ENCODE measurements around the gene FOXQ1.
A peak's percentile ranks its signal among the peaks of the same experiment; 100 is the strongest.

The FOXQ1 gene

DNA sequence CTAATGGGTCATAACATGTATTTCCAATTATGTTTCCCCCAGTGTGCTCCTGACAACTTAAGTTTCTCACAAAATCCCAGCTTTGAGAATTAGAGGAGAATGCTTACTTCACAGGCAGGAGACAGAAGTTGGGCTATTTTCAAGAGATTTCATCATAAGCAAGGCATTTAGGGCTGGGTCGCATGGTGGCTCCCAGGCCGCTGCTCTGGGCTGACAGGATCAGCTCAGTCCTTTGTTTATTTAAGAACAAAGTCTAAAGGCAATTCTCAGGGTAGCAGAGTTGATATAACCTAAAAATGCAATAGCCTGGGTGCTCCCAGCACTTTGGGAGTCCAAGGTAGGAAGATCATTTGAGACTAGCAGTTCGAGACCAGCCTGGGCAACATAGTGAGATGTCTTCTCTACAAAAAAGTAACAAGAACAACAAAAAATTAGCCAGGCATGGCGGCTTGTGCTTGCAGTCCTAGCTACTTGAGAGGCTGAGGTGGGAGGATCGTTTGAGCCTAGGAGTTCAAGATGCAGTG lies 10.9 kb downstream of the FOXQ1 start:
- Histone ChIP-seq H3K27ac (ENCODE audit: low read depth, low read length) (no peak overlapping the region), H2AFZ (ENCODE audit: low read length, unreplicated experiment) (no peak overlapping the region), H3K79me2 (ENCODE audit: control insufficient read depth, insufficient read depth, low read length, unreplicated experiment) (no peaks in the 10 kb centered on the region), H3K36me3 (ENCODE audit: insufficient read depth, low read length) (no peaks in the 10 kb centered on the region), H3K4me3 (ENCODE audit: low read depth, low read length) (no peak overlapping the region), H3K4me1 (ENCODE audit: control insufficient read depth, insufficient read depth, low read length, unreplicated experiment) (peaks cover 18% of the 10 kb centered on the region), H3K27me3 (ENCODE audit: insufficient read depth, low read length) (no peaks in the 10 kb centered on the region)

DNA sequence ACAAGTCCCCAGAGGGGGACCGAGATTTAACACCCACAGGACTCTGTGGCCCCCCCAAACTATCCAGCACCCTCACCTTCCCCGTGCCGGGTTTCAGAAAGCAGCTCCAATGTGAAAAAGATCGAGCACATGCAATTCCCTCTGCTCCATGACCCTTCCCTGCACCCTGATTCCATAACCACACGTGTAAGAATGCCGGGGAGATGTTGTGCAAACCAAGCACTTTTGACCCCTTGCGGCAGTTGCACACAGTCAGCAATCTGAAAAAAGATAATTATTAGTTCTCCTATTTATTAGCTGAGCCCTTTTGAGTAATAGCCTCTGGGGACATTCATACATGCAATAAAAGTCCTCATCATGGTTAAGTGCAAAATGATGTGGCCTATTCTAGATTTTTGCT lies 13.0 kb downstream of the FOXQ1 start:
- Histone ChIP-seq H3K27me3 (ENCODE audit: insufficient read depth, low read length) (no peaks in the 10 kb centered on the region), H2AFZ (ENCODE audit: low read length, unreplicated experiment) (no peak overlapping the region), H3K4me1 (ENCODE audit: control insufficient read depth, insufficient read depth, low read length, unreplicated experiment) (peaks cover 18% of the 10 kb centered on the region), H3K79me2 (ENCODE audit: control insufficient read depth, insufficient read depth, low read length, unreplicated experiment) (no peaks in the 10 kb centered on the region), H3K4me3 (ENCODE audit: low read depth, low read length) (no peak overlapping the region), H3K36me3 (ENCODE audit: insufficient read depth, low read length) (no peaks in the 10 kb centered on the region), H3K27ac (ENCODE audit: low read depth, low read length) (peak overlapping the region; percentile 71)

GRCh38 chr6:1325461-1326309 lies 13.8 kb downstream of the FOXQ1 start:
- H3K27ac ChIP-seq (ENCODE audit: low read depth, low read length): peak overlapping the region; percentile 71
- H3K36me3 ChIP-seq (ENCODE audit: insufficient read depth, low read length): no peaks in the 10 kb centered on the region
- H3K79me2 ChIP-seq (ENCODE audit: control insufficient read depth, insufficient read depth, low read length, unreplicated experiment): no peaks in the 10 kb centered on the region
- no peak overlapping the region for H2AFZ ChIP-seq (ENCODE audit: low read length, unreplicated experiment)
- no peak overlapping the region for H3K4me3 ChIP-seq (ENCODE audit: low read depth, low read length)
- H3K27me3 ChIP-seq (ENCODE audit: insufficient read depth, low read length): no peaks in the 10 kb centered on the region
- H3K4me1 ChIP-seq (ENCODE audit: control insufficient read depth, insufficient read depth, low read length, unreplicated experiment): peaks cover 18% of the 10 kb centered on the region

DNA sequence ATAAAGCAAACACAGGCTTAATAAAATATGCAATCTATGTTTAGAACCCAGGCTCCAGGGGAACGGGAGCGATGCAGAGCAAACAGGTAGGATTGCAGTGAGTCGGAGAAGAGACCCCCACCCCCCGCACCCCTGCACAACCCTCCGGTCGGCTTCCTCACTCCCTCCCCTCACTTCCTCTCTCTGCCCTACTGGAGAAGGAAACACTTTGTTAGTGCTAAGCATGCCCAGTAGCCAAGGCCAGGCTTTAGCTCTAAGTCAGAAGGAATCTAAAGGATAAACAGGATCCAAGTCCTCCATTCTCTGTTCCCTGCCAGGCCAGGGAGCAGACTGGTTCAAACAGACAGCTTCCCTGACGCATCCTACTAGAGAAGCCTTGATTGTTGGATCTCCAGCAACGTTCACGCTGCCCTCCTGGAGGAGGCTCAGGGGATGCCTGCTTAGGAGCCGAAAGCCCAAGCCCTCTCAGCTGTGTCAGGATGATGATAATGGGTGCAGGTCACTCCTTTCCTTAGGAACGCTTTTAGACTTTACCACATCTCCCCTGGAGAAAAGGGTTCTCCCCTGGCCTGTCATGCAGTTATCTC lies 14.7 kb downstream of the FOXQ1 start:
- H3K4me1 ChIP-seq (ENCODE audit: control insufficient read depth, insufficient read depth, low read length, unreplicated experiment): peaks cover 18% of the 10 kb centered on the region
- H3K27me3 ChIP-seq (ENCODE audit: insufficient read depth, low read length): no peaks in the 10 kb centered on the region
- H3K79me2 ChIP-seq (ENCODE audit: control insufficient read depth, insufficient read depth, low read length, unreplicated experiment): no peaks in the 10 kb centered on the region
- H3K27ac ChIP-seq (ENCODE audit: low read depth, low read length): no peak overlapping the region
- H2AFZ ChIP-seq (ENCODE audit: low read length, unreplicated experiment): no peak overlapping the region
- H3K36me3 ChIP-seq (ENCODE audit: insufficient read depth, low read length): no peaks in the 10 kb centered on the region
- no peak overlapping the region for H3K4me3 ChIP-seq (ENCODE audit: low read depth, low read length)

GRCh38 chr6:1327630-1328029 lies 15.7 kb downstream of the FOXQ1 start:
- H3K27me3 ChIP-seq (ENCODE audit: insufficient read depth, low read length): no peaks in the 10 kb centered on the region
- no peak overlapping the region for H3K4me3 ChIP-seq (ENCODE audit: low read depth, low read length)
- H3K4me1 ChIP-seq (ENCODE audit: control insufficient read depth, insufficient read depth, low read length, unreplicated experiment): peaks cover 18% of the 10 kb centered on the region
- no peak overlapping the region for H3K27ac ChIP-seq (ENCODE audit: low read depth, low read length)
- no peaks in the 10 kb centered on the region for H3K36me3 ChIP-seq (ENCODE audit: insufficient read depth, low read length)
- no peak overlapping the region for H2AFZ ChIP-seq (ENCODE audit: low read length, unreplicated experiment)
- H3K79me2 ChIP-seq (ENCODE audit: control insufficient read depth, insufficient read depth, low read length, unreplicated experiment): no peaks in the 10 kb centered on the region

GRCh38 chr6:1328129-1328800 lies 16.4 kb downstream of the FOXQ1 start:
- Histone ChIP-seq H3K79me2 (ENCODE audit: control insufficient read depth, insufficient read depth, low read length, unreplicated experiment) (no peaks in the 10 kb centered on the region), H3K36me3 (ENCODE audit: insufficient read depth, low read length) (no peaks in the 10 kb centered on the region), H3K4me1 (ENCODE audit: control insufficient read depth, insufficient read depth, low read length, unreplicated experiment) (peaks cover 18% of the 10 kb centered on the region), H3K27me3 (ENCODE audit: insufficient read depth, low read length) (no peaks in the 10 kb centered on the region), H3K27ac (ENCODE audit: low read depth, low read length) (no peak overlapping the region), H3K4me3 (ENCODE audit: low read depth, low read length) (no peak overlapping the region), H2AFZ (ENCODE audit: low read length, unreplicated experiment) (no peak overlapping the region)

GRCh38 chr6:1329708-1330107 lies 17.8 kb downstream of the FOXQ1 start:
- H3K4me1 ChIP-seq (ENCODE audit: control insufficient read depth, insufficient read depth, low read length, unreplicated experiment): peaks cover 14% of the 10 kb centered on the region

DNA sequence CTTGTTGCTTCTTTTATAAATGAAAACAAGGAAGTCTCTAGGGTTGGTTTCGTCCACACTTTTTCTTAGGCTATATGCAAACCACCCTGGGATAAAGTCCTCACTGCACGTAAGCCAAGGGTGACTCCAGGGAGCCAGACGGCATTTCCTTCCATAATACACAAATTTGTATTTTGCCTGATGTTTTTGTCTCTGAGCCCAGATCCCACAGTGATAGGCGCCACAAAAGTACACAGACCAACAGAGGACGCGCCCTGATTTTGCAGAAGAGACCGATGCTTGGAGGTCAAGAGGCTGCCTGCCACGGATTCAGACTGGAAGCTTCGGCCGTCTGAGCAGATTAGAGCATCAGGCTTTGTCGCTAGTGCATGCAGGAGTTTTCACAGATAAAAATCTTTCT lies 22.8 kb downstream of the FOXQ1 start:
- no peak overlapping the region for H2AFZ ChIP-seq (ENCODE audit: low read length, unreplicated experiment)
- H3K27ac ChIP-seq (ENCODE audit: low read depth, low read length): no peak overlapping the region
- H3K4me1 ChIP-seq (ENCODE audit: control insufficient read depth, insufficient read depth, low read length, unreplicated experiment): peaks cover 4% of the 10 kb centered on the region
- H3K36me3 ChIP-seq (ENCODE audit: insufficient read depth, low read length): no peaks in the 10 kb centered on the region
- H3K27me3 ChIP-seq (ENCODE audit: insufficient read depth, low read length): no peaks in the 10 kb centered on the region
- H3K4me3 ChIP-seq (ENCODE audit: low read depth, low read length): no peak overlapping the region
- no peaks in the 10 kb centered on the region for H3K79me2 ChIP-seq (ENCODE audit: control insufficient read depth, insufficient read depth, low read length, unreplicated experiment)

More at GRCh38 chr6:1329708-1330107, 17.8 kb downstream of the FOXQ1 start:
- no peak overlapping the region for H3K27ac ChIP-seq (ENCODE audit: low read depth, low read length)
- H3K27me3 ChIP-seq (ENCODE audit: insufficient read depth, low read length): no peaks in the 10 kb centered on the region
- H2AFZ ChIP-seq (ENCODE audit: low read length, unreplicated experiment): no peak overlapping the region
- H3K36me3 ChIP-seq (ENCODE audit: insufficient read depth, low read length): no peaks in the 10 kb centered on the region
- no peaks in the 10 kb centered on the region for H3K79me2 ChIP-seq (ENCODE audit: control insufficient read depth, insufficient read depth, low read length, unreplicated experiment)
- no peak overlapping the region for H3K4me3 ChIP-seq (ENCODE audit: low read depth, low read length)

DNA sequence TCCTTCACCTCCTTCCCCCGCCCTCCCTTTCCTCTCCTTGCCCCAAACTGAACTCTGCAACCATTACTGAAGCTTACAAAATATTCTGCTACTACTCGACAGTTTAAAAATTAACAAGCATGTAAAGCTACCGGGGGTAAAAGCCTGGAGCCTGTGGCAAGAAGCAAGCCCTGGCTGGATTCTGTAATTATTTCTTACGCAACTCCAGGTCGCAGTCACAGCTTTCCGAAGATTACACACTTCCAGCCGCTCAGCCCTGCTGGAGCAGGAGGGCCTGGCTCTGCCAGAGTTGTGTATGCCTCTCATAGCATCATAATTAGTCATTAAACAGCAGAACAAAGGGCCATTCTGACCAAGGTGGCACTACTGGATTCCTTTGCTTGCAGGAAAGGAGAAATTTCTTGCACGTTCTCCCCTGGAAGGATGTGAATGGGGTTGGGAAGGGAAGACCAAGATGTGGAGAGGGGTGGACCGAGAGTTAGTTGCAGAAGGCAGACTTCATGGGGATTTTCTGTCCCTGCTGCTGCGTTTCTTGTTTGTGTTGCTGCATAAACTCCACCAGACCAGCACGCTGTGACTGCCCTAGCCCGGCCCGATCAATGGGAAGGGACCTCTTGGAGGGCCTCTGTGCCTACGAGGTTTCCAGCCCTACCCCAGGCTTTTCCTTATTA lies 23.6 kb downstream of the FOXQ1 start:
- Histone ChIP-seq H3K79me2 (ENCODE audit: control insufficient read depth, insufficient read depth, low read length, unreplicated experiment) (no peaks in the 10 kb centered on the region), H3K36me3 (ENCODE audit: insufficient read depth, low read length) (no peaks in the 10 kb centered on the region), H3K27me3 (ENCODE audit: insufficient read depth, low read length) (no peaks in the 10 kb centered on the region), H2AFZ (ENCODE audit: low read length, unreplicated experiment) (no peak overlapping the region), H3K4me3 (ENCODE audit: low read depth, low read length) (no peak overlapping the region), H3K27ac (ENCODE audit: low read depth, low read length) (no peak overlapping the region), H3K4me1 (ENCODE audit: control insufficient read depth, insufficient read depth, low read length, unreplicated experiment) (peaks cover 4% of the 10 kb centered on the region)

DNA sequence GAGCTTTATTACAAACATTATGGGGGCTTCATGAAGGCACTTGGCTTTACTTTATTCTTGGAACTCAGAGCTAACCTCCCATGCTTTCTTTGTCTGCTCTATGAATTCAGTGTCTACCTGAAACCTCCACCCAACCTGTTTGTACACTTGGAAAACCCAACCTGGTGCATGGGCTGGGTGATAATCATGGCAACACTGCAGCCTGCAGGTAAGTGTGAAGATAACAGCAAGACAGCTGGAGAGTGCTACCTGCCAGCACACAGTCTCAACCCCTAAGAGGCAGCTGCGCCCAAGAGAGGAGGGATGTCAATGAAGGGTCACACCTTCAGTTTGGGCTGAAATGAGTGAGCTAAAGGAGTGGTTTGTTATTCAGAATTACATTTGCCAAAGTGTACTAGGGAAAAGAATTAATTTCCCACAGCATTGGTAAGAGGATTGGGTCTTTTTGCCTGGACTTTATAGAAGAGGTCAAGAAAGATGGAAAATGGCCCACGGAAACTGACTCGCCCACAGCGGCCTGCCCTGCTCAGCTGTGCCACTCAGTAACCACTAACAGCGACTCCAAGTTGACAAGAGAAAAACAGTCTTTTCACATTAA lies 24.4 kb downstream of the FOXQ1 start:
- H2AFZ ChIP-seq (ENCODE audit: low read length, unreplicated experiment): no peak overlapping the region
- H3K36me3 ChIP-seq (ENCODE audit: insufficient read depth, low read length): no peaks in the 10 kb centered on the region

More for the DNA sequence above, 24.4 kb downstream of the FOXQ1 start:
- Histone ChIP-seq H3K27me3 (ENCODE audit: insufficient read depth, low read length) (0 out of 2 replicates have a peak, but pooled peaks cover 3% of the 10 kb centered on the region), H3K4me3 (ENCODE audit: low read depth, low read length) (no peak overlapping the region), H3K4me1 (ENCODE audit: control insufficient read depth, insufficient read depth, low read length, unreplicated experiment) (peaks cover 4% of the 10 kb centered on the region), H3K79me2 (ENCODE audit: control insufficient read depth, insufficient read depth, low read length, unreplicated experiment) (no peaks in the 10 kb centered on the region), H3K27ac (ENCODE audit: low read depth, low read length) (no peak overlapping the region)

All from ACC112 (cell line).